Tibial artery (tissue), 4 donors: ENCODE results near the gene CHCHD10.
A peak's percentile ranks its signal among the peaks of the same experiment; 100 is the strongest.

Experiments
- DNase-seq, 2 donors: peaks; one replicate each; pipeline ENCODE4 v3.0.0-alpha.2; 2019
- H3K27ac ChIP-seq, 2 donors: fragments of 200-600 bp; sonication (generic) in 1 of 2; 1 replicate in 1 of 2; 2 replicates in 1 of 2; pipeline ENCODE4 v1.5.1; 2018 to 2019; ENCODE audit warnings: mild to moderate bottlenecking in 1 of 2
- H3K27me3 ChIP-seq, 2 donors: fragments of 200-600 bp; sonication (generic) in 1 of 2; one replicate each; pipeline versions ENCODE4 v1.5.1 to v1.6.0; 2016 to 2019
- H3K36me3 ChIP-seq, 3 donors: fragments of 200-600 bp; sonication (generic) in 2 of 3; one replicate each; pipeline ENCODE4 v1.5.1; 2016 to 2019; ENCODE audit warnings: mild to moderate bottlenecking in 2 of 3
- H3K4me1 ChIP-seq, 4 donors: fragments of 200-600 bp; sonication (generic) in 2 of 4; 1 replicate in 3 of 4; 2 replicates in 1 of 4; pipeline ENCODE4 v1.5.1; 2016 to 2019
- H3K4me3 ChIP-seq, 2 donors: fragments of 200-600 bp; sonication (generic) in 1 of 2; 1 replicate in 1 of 2; 2 replicates in 1 of 2; pipeline ENCODE4 v1.5.1; 2018 to 2019; ENCODE audit warnings: mild to moderate bottlenecking in 2 of 2
- H3K9me3 ChIP-seq, 3 donors: fragments of 200-600 bp; sonication (generic) in 1 of 3; one replicate each; pipeline ENCODE4 v1.5.1; 2016 to 2019
- intact Hi-C: fragments of 100-400 bp; cut with DNase I; formaldehyde crosslinking; loops from one replicate; pipeline ENCODE4 v1.15.0; 2023; ENCODE audit warnings: low total_unique reads
- TF ChIP-seq, protein P1 (sequence below), 2 experiments: fragments of 200-600 bp in 1 of 2; fragments of 450-650 bp in 1 of 2; IDR thresholded peaks; one replicate each; pipeline ENCODE4 v1.5.1; 2017 to 2019; ENCODE audit warnings: antibody characterized with exemption in 2 of 2, mild to moderate bottlenecking in 1 of 2, moderate library complexity in 1 of 2

The CHCHD10 gene

DNA sequence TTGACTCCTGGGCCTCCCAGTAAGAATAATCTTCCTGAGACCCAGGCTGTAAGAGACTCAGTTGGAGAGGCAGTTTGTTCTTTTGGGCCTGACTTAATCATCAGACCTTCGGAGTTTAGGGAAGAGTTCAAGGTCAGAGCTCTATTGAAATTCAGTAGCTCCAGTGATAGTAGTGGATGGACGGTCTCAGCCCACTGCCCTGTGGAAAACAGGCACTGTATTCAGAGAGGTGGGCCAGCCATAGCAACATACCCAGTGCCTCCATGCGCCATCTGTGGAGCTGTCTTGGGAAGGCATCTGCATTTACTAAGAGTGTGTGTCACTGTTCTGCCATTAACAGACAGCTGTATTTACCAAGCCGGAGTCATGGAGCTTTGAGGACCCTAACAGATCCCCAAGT lies 21.9 kb upstream of the CHCHD10 start:
- Histone ChIP-seq H3K9me3 (no peaks in the 10 kb centered on the region), H3K27ac (no peak overlapping the region), H3K4me1 (peaks cover 0 to 37% (median 24%) of the 10 kb centered on the region in 4 donors), H3K4me3 (no peak overlapping the region), H3K27me3 (no peaks in the 10 kb centered on the region), H3K36me3 (peaks cover 19 to 33% (median 26%) of the 10 kb centered on the region in 3 donors)
- no peak for DNase-seq
- TF ChIP-seq, protein P1, sequence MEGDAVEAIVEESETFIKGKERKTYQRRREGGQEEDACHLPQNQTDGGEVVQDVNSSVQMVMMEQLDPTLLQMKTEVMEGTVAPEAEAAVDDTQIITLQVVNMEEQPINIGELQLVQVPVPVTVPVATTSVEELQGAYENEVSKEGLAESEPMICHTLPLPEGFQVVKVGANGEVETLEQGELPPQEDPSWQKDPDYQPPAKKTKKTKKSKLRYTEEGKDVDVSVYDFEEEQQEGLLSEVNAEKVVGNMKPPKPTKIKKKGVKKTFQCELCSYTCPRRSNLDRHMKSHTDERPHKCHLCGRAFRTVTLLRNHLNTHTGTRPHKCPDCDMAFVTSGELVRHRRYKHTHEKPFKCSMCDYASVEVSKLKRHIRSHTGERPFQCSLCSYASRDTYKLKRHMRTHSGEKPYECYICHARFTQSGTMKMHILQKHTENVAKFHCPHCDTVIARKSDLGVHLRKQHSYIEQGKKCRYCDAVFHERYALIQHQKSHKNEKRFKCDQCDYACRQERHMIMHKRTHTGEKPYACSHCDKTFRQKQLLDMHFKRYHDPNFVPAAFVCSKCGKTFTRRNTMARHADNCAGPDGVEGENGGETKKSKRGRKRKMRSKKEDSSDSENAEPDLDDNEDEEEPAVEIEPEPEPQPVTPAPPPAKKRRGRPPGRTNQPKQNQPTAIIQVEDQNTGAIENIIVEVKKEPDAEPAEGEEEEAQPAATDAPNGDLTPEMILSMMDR (IDR thresholded peaks at IDR 0.05): no peak
- intact Hi-C loops: no loop called here

DNA sequence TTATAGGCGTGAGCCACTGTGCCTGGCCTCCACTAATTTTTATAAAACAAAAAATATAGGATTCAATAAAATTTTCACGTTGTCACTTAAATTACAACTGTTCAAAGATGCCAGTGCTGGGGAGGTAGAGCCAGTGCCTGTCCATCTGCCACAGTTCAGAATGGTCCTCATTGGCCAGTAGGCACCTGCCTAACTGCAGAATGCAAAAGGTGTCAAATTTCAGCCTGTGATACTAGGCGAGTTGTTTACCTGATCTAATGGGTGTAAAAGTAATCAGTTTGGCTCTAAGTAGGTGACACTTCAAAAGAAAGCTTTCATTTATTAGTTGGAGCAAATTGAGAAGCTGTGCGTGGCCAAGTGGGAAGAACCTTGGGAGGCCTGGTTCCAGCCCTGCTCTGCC lies 21.3 kb upstream of the CHCHD10 start:
- Histone ChIP-seq H3K36me3 (peaks cover 16 to 28% (median 21%) of the 10 kb centered on the region in 3 donors), H3K27me3 (no peaks in the 10 kb centered on the region), H3K27ac (no peak overlapping the region), H3K9me3 (no peaks in the 10 kb centered on the region), H3K4me1 (peaks cover 0 to 37% (median 24%) of the 10 kb centered on the region in 4 donors), H3K4me3 (no peak overlapping the region)
- TF ChIP-seq, protein P1 (IDR thresholded peaks at IDR 0.05): no peak
- intact Hi-C loops: no loop called here
- no peak for DNase-seq

DNA sequence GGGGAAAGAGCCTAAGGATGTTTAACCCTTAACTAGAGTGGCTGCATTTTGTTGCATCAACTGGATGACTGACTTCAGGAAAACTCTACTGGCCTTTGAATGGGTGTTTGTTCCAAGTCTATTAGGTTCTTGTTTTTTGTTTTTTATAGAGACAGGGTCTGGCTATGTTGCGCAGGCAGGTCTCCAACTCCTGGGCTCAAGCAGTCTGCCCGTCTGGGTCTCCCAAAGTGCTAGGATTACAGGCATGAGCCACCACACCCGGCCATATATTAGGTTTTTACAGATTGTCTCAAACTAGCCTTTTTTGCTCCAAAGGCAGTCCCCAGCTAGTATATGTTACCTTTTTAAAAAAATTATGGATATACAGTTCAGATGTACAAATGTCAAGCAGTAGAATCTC lies 20.1 kb upstream of the CHCHD10 start:
- peak overlapping the region in 1 of 2 donors; percentile 93 for H3K27ac ChIP-seq
- peaks cover 5 to 15% (median 11%) of the 10 kb centered on the region in 3 donors for H3K36me3 ChIP-seq
- no peaks in the 10 kb centered on the region for H3K27me3 ChIP-seq
- intact Hi-C loops: no loop called here
- DNase-seq: no peak
- TF ChIP-seq, protein P1 (IDR thresholded peaks at IDR 0.05): no peak
- no peaks in the 10 kb centered on the region for H3K9me3 ChIP-seq
- H3K4me3 ChIP-seq: peak overlapping the region; percentile 76 to 93
- H3K4me1 ChIP-seq: peaks cover 0 to 37% (median 24%) of the 10 kb centered on the region in 4 donors

DNA sequence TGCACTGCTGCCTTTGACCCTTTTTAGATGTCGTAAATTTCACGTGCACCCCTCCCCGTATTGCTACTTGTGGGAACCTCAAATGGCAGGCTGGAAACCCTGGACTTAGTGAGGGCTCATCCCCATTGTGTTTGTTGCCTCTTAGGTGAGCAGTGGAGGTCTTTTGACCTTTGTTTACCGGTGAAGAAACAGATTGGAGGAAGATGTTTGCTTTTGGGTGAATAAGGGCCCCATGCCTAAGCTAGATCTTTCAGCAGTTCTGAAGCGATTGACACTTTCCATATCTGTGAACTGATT lies 19.8 kb upstream of the CHCHD10 start:
- no peaks in the 10 kb centered on the region for H3K27me3 ChIP-seq
- peaks cover 5 to 12% (median 8%) of the 10 kb centered on the region in 3 donors for H3K36me3 ChIP-seq
- peak overlapping the region; percentile 76 to 93 for H3K4me3 ChIP-seq
- no peak for DNase-seq
- intact Hi-C loops: no loop called here
- peak overlapping the region; percentile 93 to 98 for H3K27ac ChIP-seq
- TF ChIP-seq, protein P1 (IDR thresholded peaks at IDR 0.05): no peak
- H3K9me3 ChIP-seq: no peaks in the 10 kb centered on the region
- peaks cover 0 to 37% (median 24%) of the 10 kb centered on the region in 4 donors for H3K4me1 ChIP-seq

DNA sequence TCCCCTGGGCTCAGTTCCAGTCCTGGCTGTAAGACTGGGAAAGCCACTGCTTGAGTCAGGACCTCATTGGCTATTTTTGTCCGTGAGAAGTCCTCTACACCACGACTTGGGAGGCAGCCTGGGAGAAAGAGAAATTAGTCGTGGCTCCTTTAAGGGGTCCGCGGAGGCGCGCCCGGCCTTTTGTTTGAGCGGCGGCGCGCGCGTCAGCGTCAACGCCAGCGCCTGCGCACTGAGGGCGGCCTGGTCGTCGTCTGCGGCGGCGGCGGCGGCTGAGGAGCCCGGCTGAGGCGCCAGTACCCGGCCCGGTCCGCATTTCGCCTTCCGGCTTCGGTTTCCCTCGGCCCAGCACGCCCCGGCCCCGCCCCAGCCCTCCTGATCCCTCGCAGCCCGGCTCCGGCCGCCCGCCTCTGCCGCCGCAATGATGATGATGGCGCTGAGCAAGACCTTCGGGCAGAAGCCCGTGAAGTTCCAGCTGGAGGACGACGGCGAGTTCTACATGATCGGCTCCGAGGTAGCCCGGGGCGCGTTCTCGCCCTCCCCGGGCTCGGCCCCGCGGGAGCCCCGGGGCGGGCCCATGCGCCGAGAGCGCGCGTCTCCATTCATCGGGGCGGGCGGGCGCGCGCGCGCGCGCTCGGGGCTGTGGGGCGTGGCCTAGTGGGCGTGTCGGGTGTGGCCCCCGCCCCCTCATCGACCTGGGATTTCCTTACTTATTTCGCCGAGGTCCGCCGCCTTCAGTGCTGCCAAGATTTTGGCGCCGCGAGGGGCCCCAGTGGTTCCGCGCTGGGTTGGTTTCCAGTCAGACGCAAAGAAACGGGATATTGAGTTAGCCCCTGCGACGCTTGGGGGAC lies 19.2 kb upstream of the CHCHD10 start, which contains the start of gene SMARCB1:
TSS of gene SMARCB1 (plus strand) at position 215 of the 848 bp plus-strand sequence. CDS start at position 419, 204 bp downstream.
- intact Hi-C loops: no loop called here
- peaks cover 0 to 37% (median 24%) of the 10 kb centered on the region in 4 donors for H3K4me1 ChIP-seq
- H3K27ac ChIP-seq: peak within 1 kb of the TSS; percentile 93 to 98
- H3K4me3 ChIP-seq: peak within 1 kb of the TSS; percentile 76 to 93
- TF ChIP-seq, protein P1 (IDR thresholded peaks at IDR 0.05): peak in 1 of 2 experiments; percentile 10
- H3K27me3 ChIP-seq: no peaks in the 10 kb centered on the region
- peak; percentile 94 to 97 for DNase-seq
- H3K36me3 ChIP-seq: peaks cover 3 to 6% (median 4%) of the 10 kb centered on the region in 3 donors
- no peaks in the 10 kb centered on the region for H3K9me3 ChIP-seq
